Endodermal cell (in vitro differentiated cells): Measurements from ENCODE around the gene SCUBE1. TPM values are rescaled to one million over a fixed set of nuclear protein-coding genes. Genes with fewer than 3 reads are reported as not detected.

Experiments
- DNase-seq: peaks from one replicate; pipeline ENCODE4 v3.0.0-alpha.2; 2017
- H3K27ac ChIP-seq: 2 replicates; pipeline ENCODE4 v1.5.1; 2013; ENCODE audit warnings: mild to moderate bottlenecking, low read depth, low read length, moderate library complexity
- H3K27me3 ChIP-seq: 2 replicates; pipeline ENCODE4 v1.6.1; 2013; ENCODE audit warnings: mild to moderate bottlenecking, low read length, moderate library complexity; ENCODE audit not compliant: insufficient read depth, control insufficient read depth, poor library complexity, severe bottlenecking
- H3K36me3 ChIP-seq: 2 replicates; pipeline ENCODE4 v1.7.0; 2013; ENCODE audit warnings: mild to moderate bottlenecking, low read length, moderate library complexity; ENCODE audit not compliant: control insufficient read depth, insufficient read depth
- H3K4me1 ChIP-seq: one replicate; pipeline ENCODE4 v1.7.0; 2013; ENCODE audit warnings: low read length; ENCODE audit not compliant: control insufficient read depth, insufficient read depth
- H3K4me3 ChIP-seq: 2 replicates; pipeline ENCODE4 v1.5.1; 2013; ENCODE audit warnings: mild to moderate bottlenecking, low read length, moderate library complexity
- H3K9ac ChIP-seq: 2 replicates; pipeline ENCODE4 v1.6.1; 2013; ENCODE audit warnings: mild to moderate bottlenecking, low read length, moderate library complexity; ENCODE audit not compliant: poor library complexity, severe bottlenecking; ENCODE audit errors: extremely low read depth
- H3K9me3 ChIP-seq: 2 replicates; pipeline ENCODE4 v1.6.1; 2013; ENCODE audit warnings: mild to moderate bottlenecking, low read length, moderate library complexity; ENCODE audit not compliant: control insufficient read depth
- H3K27ac Mint-ChIP-seq: 2 replicates; pipeline ENCODE4 v1.8.0; 2020; ENCODE audit warnings: mixed read lengths
- H3K27me3 Mint-ChIP-seq: 2 replicates; pipeline ENCODE4 v1.8.0; 2021; ENCODE audit warnings: mild to moderate bottlenecking, mixed read lengths; ENCODE audit not compliant: insufficient read depth
- H3K36me3 Mint-ChIP-seq: 2 replicates; pipeline ENCODE4 v1.8.0; 2020; ENCODE audit warnings: low read depth, mixed read lengths
- H3K4me1 Mint-ChIP-seq: 2 replicates; pipeline ENCODE4 v1.8.0; 2020; ENCODE audit warnings: mixed read lengths
- H3K4me3 Mint-ChIP-seq: 2 replicates; pipeline ENCODE4 v1.8.0; 2020; ENCODE audit warnings: mild to moderate bottlenecking, moderate library complexity, mixed read lengths
- H3K9me3 Mint-ChIP-seq: 2 replicates; pipeline ENCODE4 v1.8.0; 2020; ENCODE audit warnings: mild to moderate bottlenecking, mixed read lengths
- CTCF ChIP-seq: fragments of 200-600 bp; sonication (generic); conservative IDR thresholded peaks from 2 replicates; pipeline ENCODE4 v1.5.0; 2021; ENCODE audit warnings: antibody characterized with exemption, mild to moderate bottlenecking
- WGBS, 2 experiments: methylation state at CpG; one replicate each; pipeline versions ENCODE4 v1.1.5 to v1.1.7; 2013; ENCODE audit warnings: missing lambda C conversion rate in 2 of 2, mixed read lengths in 1 of 2; ENCODE audit not compliant: insufficient coverage in 1 of 2, insufficient read length in 1 of 2; 5-methylcytosine and 5-hydroxymethylcytosine counted together
- total RNA-seq, 2 donors: library from RNA; stranded (reverse); fragmentation: NEBNext Ultra II Directional in 1 of 2; extraction: Animal tissue kit (Norgen Biotek cat#: 25700) in 1 of 2; gene quantifications; 2 replicates in 1 of 2; 3 replicates in 1 of 2; pipeline ENCODE4 v1.2.1, GENCODE V29; 2021

SCUBE1 gene
- total RNA-seq, 2 donors from 2014 or later, result 0.13 to 0.95 TPM

- 89 to 95% methylated on average over 4 to 9 of the region's 9 CpGs for WGBS, 2 experiments
- H3K9ac ChIP-seq, result no peak overlapping the region
- no peak overlapping the region for H3K27ac Mint-ChIP-seq
- no peaks in the 10 kb centered on the region for H3K36me3 ChIP-seq
- no peaks in the 10 kb centered on the region for H3K9me3 Mint-ChIP-seq
- H3K4me1 Mint-ChIP-seq, result peaks cover 19% of the 10 kb centered on the region
- H3K27me3 ChIP-seq, result no peaks in the 10 kb centered on the region
- no peaks in the 10 kb centered on the region for H3K27me3 Mint-ChIP-seq
- no peak for TF ChIP-seq CTCF
- no peaks in the 10 kb centered on the region for H3K36me3 Mint-ChIP-seq
- no peak for DNase-seq
- no peaks in the 10 kb centered on the region for H3K9me3 ChIP-seq
- no peak overlapping the region for H3K4me3 Mint-ChIP-seq
- no peak overlapping the region for H3K4me3 ChIP-seq
- no peak overlapping the region for H3K27ac ChIP-seq
- peaks cover 9% of the 10 kb centered on the region for H3K4me1 ChIP-seq
Measured at GRCh38 chr22:43230571-43230970, 112.6 kb downstream of the SCUBE1 start.

GRCh38 chr22:43228863-43229262 lies 114.3 kb downstream of the SCUBE1 start:
- H3K27me3 Mint-ChIP-seq, result peaks cover 2% of the 10 kb centered on the region

GRCh38 chr22:43228330-43228729 lies 114.8 kb downstream of the SCUBE1 start:
- Histone ChIP-seq H3K27me3 (no peaks in the 10 kb centered on the region), H3K9ac (no peak overlapping the region), H3K4me3 (no peak overlapping the region), H3K9me3 (no peaks in the 10 kb centered on the region), H3K27ac (no peak overlapping the region), H3K4me1 (peaks cover 9% of the 10 kb centered on the region), H3K36me3 (no peaks in the 10 kb centered on the region)
- H3K9me3 Mint-ChIP-seq, result no peaks in the 10 kb centered on the region
- peaks cover 19% of the 10 kb centered on the region for H3K4me1 Mint-ChIP-seq
- 46% methylated on average over 7 to 8 of the region's 8 CpGs for WGBS, 2 experiments
- peaks cover 2% of the 10 kb centered on the region for H3K27me3 Mint-ChIP-seq
- H3K4me3 Mint-ChIP-seq, result no peak overlapping the region
- peak; percentile 92 for TF ChIP-seq CTCF
- H3K36me3 Mint-ChIP-seq, result no peaks in the 10 kb centered on the region
- no peak overlapping the region for H3K27ac Mint-ChIP-seq
- peak; percentile 94 for DNase-seq

More at GRCh38 chr22:43228863-43229262, 114.3 kb downstream of the SCUBE1 start:
- Histone ChIP-seq H3K4me1 (peaks cover 9% of the 10 kb centered on the region), H3K9ac (no peak overlapping the region), H3K27me3 (no peaks in the 10 kb centered on the region), H3K27ac (no peak overlapping the region), H3K4me3 (no peak overlapping the region), H3K9me3 (no peaks in the 10 kb centered on the region), H3K36me3 (no peaks in the 10 kb centered on the region)
- no peak overlapping the region for H3K4me3 Mint-ChIP-seq
- H3K9me3 Mint-ChIP-seq, result no peaks in the 10 kb centered on the region
- peaks cover 19% of the 10 kb centered on the region for H3K4me1 Mint-ChIP-seq
- TF ChIP-seq CTCF, result no peak
- no peak for DNase-seq
- H3K36me3 Mint-ChIP-seq, result no peaks in the 10 kb centered on the region
- WGBS, 2 experiments, result 90 to 97% methylated on average over 11 to 19 of the region's 19 CpGs
- H3K27ac Mint-ChIP-seq, result no peak overlapping the region
